HCT116 (cell line): ENCODE data around the gene CAPN5. TPM values are rescaled to one million over a fixed set of nuclear protein-coding genes. Genes with fewer than 3 reads are reported as not detected.

ENCODE experiments used
- ATAC-seq: fragments of 200-7000 bp; cut with Tn5 transposase; 2 replicates; pipeline ENCODE4 v1.9.1; 2020; ENCODE audit warnings: mild to moderate bottlenecking, moderate library complexity
- BruUV-seq: library from RNA; stranded (reverse); fragments of 400-500 nt; replicated peaks from 2 replicates; lab custom pipeline; 2021; lab: Mats Ljungman, UMichigan
- CTCF ChIA-PET: fragments of 300-600 bp; sonication (Branson Sonifier 250); formaldehyde crosslinking; loops from one replicate; lab custom pipeline; 2021; ENCODE audit warnings: antibody characterized with exemption; lab: Charles Lee
- POLR2A ChIA-PET: fragments of 300-600, 350-600 bp; sonication (Branson Sonifier 250); formaldehyde crosslinking; loops from one replicate; lab custom pipeline; 2021; ENCODE audit warnings: antibody characterized with exemption; lab: Charles Lee
- RAD21 ChIA-PET, 2 experiments: fragments of 300-600 bp; sonication (Branson Sonifier 250); formaldehyde crosslinking; loops; one replicate each; lab custom pipeline; 2023; ENCODE audit warnings: low total read pairs in 2 of 2; ENCODE audit not compliant: uncharacterized antibody in 2 of 2, unreplicated experiment in 2 of 2, low non-redundant PET in 1 of 2; lab: Charles Lee
- DNase-seq: peaks from one replicate; pipeline ENCODE4 v3.0.0-alpha.2; 2010; ENCODE audit warnings: low read depth, low spot score
- H2AFZ ChIP-seq: fragments of 200-600 bp; shearing (Covaris generic), sonication (generic); 2 replicates; pipeline ENCODE4 v1.6.1; 2017; ENCODE audit warnings: low read depth, mixed run types, mixed read lengths, antibody characterized with exemption, low read length; ENCODE audit not compliant: poor library complexity, severe bottlenecking
- H3K27ac ChIP-seq: 2 replicates; pipeline ENCODE4 v1.5.1; 2012; ENCODE audit warnings: low read depth, low read length
- H3K27me3 ChIP-seq: fragments of 200-600 bp; sonication (generic); 2 replicates; pipeline ENCODE4 v1.6.1; 2016; ENCODE audit warnings: mixed run types, low read length, mixed read lengths; ENCODE audit not compliant: insufficient read depth
- H3K36me3 ChIP-seq, 2 experiments: fragments of 200-500 bp in 1 of 2; fragments of 200-600 bp in 1 of 2; sonication (Bioruptor generic) in 1 of 2; sonication (generic) in 1 of 2; 2 replicates each; pipeline versions ENCODE4 v1.5.1 to v1.6.1; 2014 to 2016; ENCODE audit warnings: low read length in 2 of 2, inconsistent platforms in 1 of 2, mixed read lengths in 1 of 2, mixed run types in 1 of 2; ENCODE audit not compliant: insufficient read depth in 2 of 2, control insufficient read depth in 1 of 2
- H3K4me1 ChIP-seq, 2 experiments: fragments of 200-600 bp in 1 of 2; sonication (generic) in 1 of 2; 2 replicates each; pipeline versions ENCODE4 v1.5.1 to v1.6.1; 2012 to 2017; ENCODE audit warnings: low read length in 2 of 2, inconsistent platforms in 1 of 2, mild to moderate bottlenecking in 1 of 2, mixed read lengths in 1 of 2, mixed run types in 1 of 2, moderate library complexity in 1 of 2; ENCODE audit not compliant: insufficient read depth in 2 of 2, control insufficient read depth in 1 of 2
- H3K4me2 ChIP-seq: fragments of 200-600 bp; sonication (generic); 2 replicates; pipeline ENCODE4 v1.6.1; 2017; ENCODE audit warnings: mixed run types, low read length, mixed read lengths
- H3K4me3 ChIP-seq, 2 experiments: fragments of 200-600 bp in 1 of 2; sonication (generic) in 1 of 2; replicated peaks in 1 of 2; 2 replicates each; pipeline ENCODE4 v1.5.1; 2011 to 2016; ENCODE audit warnings: low read length in 2 of 2, control low read depth in 1 of 2, low read depth in 1 of 2, mild to moderate bottlenecking in 1 of 2, mixed read lengths in 1 of 2, mixed run types in 1 of 2
- H3K79me2 ChIP-seq: fragments of 200-600 bp; sonication (generic); 2 replicates; pipeline ENCODE4 v1.6.1; 2017; ENCODE audit warnings: mild to moderate bottlenecking, mixed run types, low read length, moderate library complexity, mixed read lengths; ENCODE audit not compliant: insufficient read depth
- H3K9ac ChIP-seq: fragments of 200-600 bp; sonication (generic); 2 replicates; pipeline ENCODE4 v1.6.1; 2016; ENCODE audit warnings: low read length, mixed read lengths
- H3K9me2 ChIP-seq: fragments of 200-600 bp; sonication (generic), shearing (Covaris generic); 2 replicates; pipeline ENCODE4 v1.6.1; 2017; ENCODE audit warnings: mixed run types, mild to moderate bottlenecking, moderate library complexity; ENCODE audit not compliant: insufficient read depth
- H3K9me3 ChIP-seq, 2 experiments: fragments of 200-500 bp in 1 of 2; fragments of 200-600 bp in 1 of 2; sonication (Bioruptor generic) in 1 of 2; sonication (generic) in 1 of 2; 2 replicates each; pipeline ENCODE4 v1.6.1; 2014 to 2017; ENCODE audit warnings: low read length in 2 of 2, mixed read lengths in 2 of 2, inconsistent platforms in 1 of 2, low read depth in 1 of 2, mild to moderate bottlenecking in 1 of 2, mixed run types in 1 of 2, moderate library complexity in 1 of 2; ENCODE audit not compliant: control insufficient read depth in 1 of 2, insufficient read depth in 1 of 2
- H4K20me1 ChIP-seq: fragments of 200-600 bp; sonication (generic), shearing (Covaris generic); 2 replicates; pipeline ENCODE4 v1.6.1; 2017; ENCODE audit warnings: mixed run types, mild to moderate bottlenecking, moderate library complexity; ENCODE audit not compliant: insufficient read depth
- CTCF ChIP-seq, 3 experiments: fragments of 200-600 bp in 1 of 3; sonication (generic) in 1 of 3; IDR thresholded peaks in 2 of 3; conservative IDR thresholded peaks in 1 of 3; 2 replicates each; pipeline ENCODE4 v1.5.1; 2012 to 2017; ENCODE audit warnings: low read depth in 2 of 3, low read length in 2 of 3, antibody characterized with exemption in 1 of 3, borderline replicate concordance in 1 of 3, control low read depth in 1 of 3, mild to moderate bottlenecking in 1 of 3, mixed read lengths in 1 of 3, mixed run types in 1 of 3, moderate library complexity in 1 of 3; ENCODE audit not compliant: insufficient read depth in 1 of 3
- RAD21 ChIP-seq: IDR thresholded peaks from 2 replicates; pipeline ENCODE4 v1.6.1; 2012; ENCODE audit warnings: low read depth, mild to moderate bottlenecking
- YY1 ChIP-seq: IDR thresholded peaks from 2 replicates; pipeline ENCODE4 v1.6.1; 2011; ENCODE audit warnings: low read length, low read depth, moderate library complexity, mild to moderate bottlenecking; ENCODE audit not compliant: insufficient replicate concordance; ENCODE audit errors: extremely low read depth
- intact Hi-C: fragments of 100-400 bp; cut with micrococcal nuclease; formaldehyde crosslinking; loops from 2 replicates; pipeline ENCODE4 v1.10.0; 2022
- total RNA-seq: library from RNA; stranded (reverse); gene quantifications from one replicate; pipeline ENCODE4 v1.2.1, GENCODE V29; 2021; ENCODE audit not compliant: unreplicated experiment

CAPN5 gene
- total RNA-seq, 1 experiment from 2014 or later = 8.6 TPM

GRCh38 chr11:77127235-77127911 is 60.6 kb downstream of the CAPN5 start:
- no peaks in the 10 kb centered on the region for H3K9me2 ChIP-seq
- intact Hi-C loops = loop anchor here (1.0 kb wide), 3 partner anchors 61 to 492 kb away; no protein-coding TSS in a partner anchor
- CTCF ChIA-PET = interaction anchor here (0.6 to 2.6 kb wide), 24 partner anchors 8 to 499 kb away, joined by 3 to 26 read pairs (median 4); partner anchors contain the start of gene B3GNT6
- BruUV-seq = no TSS peak
- H3K79me2 ChIP-seq = no peaks in the 10 kb centered on the region
- POLR2A ChIA-PET = interaction anchor here (1.0 kb wide), 1 partner anchor 12 kb away, joined by 3 read pairs; no protein-coding TSS in a partner anchor
- H3K27ac ChIP-seq = no peak overlapping the region; the same call in 1 of the 2 replicates
- peak overlapping the region; percentile 92 for H2AFZ ChIP-seq
- H3K4me3 ChIP-seq = peak overlapping the region; percentile 43 to 60
- H3K4me1 ChIP-seq = peaks cover 3 to 15% of the 10 kb centered on the region in 2 experiments; a peak in 3 of 4 replicates
- ATAC-seq (peak; percentile 89), DNase-seq (no peak)
- TF ChIP-seq YY1 (no peak), RAD21 (peak; percentile 84), CTCF (IDR thresholded peaks at IDR 0.05 in 2 of 3, conservative IDR thresholded peaks at IDR 0.05 in 1 of 3; ENCODE audit: borderline replicate concordance in 1 of 3, insufficient read depth in 1 of 3, low read depth in 2 of 3, low read length in 2 of 3) (peak; percentile 99)
- TF ChIP-seq, all 23 proteins: peak for 2
- Histone ChIP-seq H3K9ac (peak overlapping the region; percentile 30; the same call in 1 of the 2 replicates), H3K27me3 (no peaks in the 10 kb centered on the region), H4K20me1 (no peaks in the 10 kb centered on the region), H3K9me3 (no peaks in the 10 kb centered on the region), H3K4me2 (peak overlapping the region; percentile 93), H3K36me3 (no peaks in the 10 kb centered on the region)
- RAD21 ChIA-PET = interaction anchor here in 1 of 2 experiments (1.0 to 1.7 kb wide), 2 partner anchors 80 to 421 kb away, joined by 3 to 4 read pairs; no protein-coding TSS in a partner anchor
